OCI-LY3 (cell line): Measurements from ENCODE around the gene BICDL1.
"Not testable (repeated sequence)": the region's sequence is repeated elsewhere in the genome, so short reads cannot be mapped to it uniquely, and the experiment has no call there.

Experiments
- CTCF ChIP-seq: fragments of 200-600, 300-600 bp; sonication (generic); IDR thresholded peaks from 2 replicates; pipeline ENCODE4 v1.5.1; 2014; ENCODE audit warnings: antibody characterized with exemption, low read length, low read depth
- EZH2phosphoT487 ChIP-seq: fragments of 200-600 bp; shearing (Covaris generic); IDR thresholded peaks from 2 replicates; pipeline ENCODE4 v1.6.1; 2018; ENCODE audit warnings: antibody characterized with exemption, mixed run types, low read depth

GRCh38 chr12:120014381-120014735 is 25.3 kb downstream of the BICDL1 start:
- not testable (repeated sequence) for TF ChIP-seq CTCF, EZH2phosphoT487
